IMR-90 (cell line): Measurements from ENCODE around the gene TMEM50B. TPM values are rescaled to one million over a fixed set of nuclear protein-coding genes. Genes with fewer than 3 reads are reported as not detected.

Experiments
- ATAC-seq: fragments of 200-7000 bp; cut with Tn5 transposase; 2 replicates; pipeline ENCODE4 v1.9.1; 2020; ENCODE audit warnings: low read depth, mild to moderate bottlenecking, moderate library complexity
- BruUV-seq: library from RNA; stranded (reverse); fragments of 400-500 nt; replicated peaks from 2 replicates; lab custom pipeline; 2021; lab: Mats Ljungman, UMichigan
- CTCF ChIA-PET: fragments of 300-600 bp; formaldehyde crosslinking; extraction: SDS; loops from one replicate; lab custom pipeline; 2021; ENCODE audit warnings: antibody characterized with exemption; lab: Yijun Ruan, JAX
- POLR2A ChIA-PET: fragments of 300-600 bp; sonication (Branson Sonifier 250); formaldehyde crosslinking; loops from one replicate; lab custom pipeline; 2022; ENCODE audit warnings: antibody characterized with exemption; ENCODE audit not compliant: unreplicated experiment; lab: Charles Lee
- DNase-seq: peaks from one replicate; pipeline ENCODE4 v3.0.0; 2013
- H2AFZ ChIP-seq: replicated peaks from 2 replicates; pipeline ENCODE3; 2013; ENCODE audit warnings: low read length, mild to moderate bottlenecking; ENCODE audit not compliant: poor library complexity
- H2AK5ac ChIP-seq: 2 replicates; pipeline ENCODE4 v1.6.1; 2013; ENCODE audit warnings: low read depth, low read length, inconsistent platforms
- H2AK9ac ChIP-seq: replicated peaks from 2 replicates; pipeline ENCODE3; 2013; ENCODE audit warnings: mild to moderate bottlenecking, low read depth, low read length, moderate library complexity; ENCODE audit not compliant: poor library complexity
- H2BK120ac ChIP-seq: 2 replicates; pipeline ENCODE4 v1.6.1; 2013; ENCODE audit warnings: low read depth, low read length, inconsistent platforms
- H2BK15ac ChIP-seq: 3 replicates; pipeline ENCODE4 v1.6.1; 2013; ENCODE audit warnings: low read depth, low read length, inconsistent platforms
- H2BK20ac ChIP-seq: 2 replicates; pipeline ENCODE4 v1.6.1; 2013; ENCODE audit warnings: low read depth, mild to moderate bottlenecking, inconsistent platforms, low read length, moderate library complexity
- H2BK5ac ChIP-seq: 2 replicates; pipeline ENCODE4 v1.6.1; 2013; ENCODE audit warnings: mild to moderate bottlenecking, low read depth, low read length, inconsistent platforms; ENCODE audit not compliant: poor library complexity, severe bottlenecking
- H3K14ac ChIP-seq: replicated peaks from 2 replicates; pipeline ENCODE4 v1.6.1; 2013; ENCODE audit warnings: low read depth, low read length, inconsistent platforms
- H3K18ac ChIP-seq: 2 replicates; pipeline ENCODE4 v1.6.1; 2013; ENCODE audit warnings: low read depth, low read length, control low read depth
- H3K23ac ChIP-seq: 2 replicates; pipeline ENCODE4 v1.6.1; 2013; ENCODE audit warnings: low read depth, low read length, inconsistent platforms
- H3K27ac ChIP-seq: 2 replicates; pipeline ENCODE4 v1.5.1; 2013; ENCODE audit warnings: mild to moderate bottlenecking, control low read depth, low read length; ENCODE audit not compliant: insufficient read depth
- H3K27me3 ChIP-seq: 2 replicates; pipeline ENCODE4 v1.6.1; 2013; ENCODE audit warnings: low read length; ENCODE audit not compliant: control insufficient read depth, insufficient read depth
- H3K36me3 ChIP-seq: 2 replicates; pipeline ENCODE4 v1.6.1; 2013; ENCODE audit warnings: low read length, mixed read lengths; ENCODE audit not compliant: control insufficient read depth, insufficient read depth
- H3K4ac ChIP-seq: 2 replicates; pipeline ENCODE4 v1.6.1; 2013; ENCODE audit warnings: low read depth, low read length, inconsistent platforms
- H3K4me1 ChIP-seq: 2 replicates; pipeline ENCODE4 v1.6.1; 2013; ENCODE audit warnings: low read length, mixed read lengths; ENCODE audit not compliant: control insufficient read depth, insufficient read depth
- H3K4me2 ChIP-seq: 2 replicates; pipeline ENCODE4 v1.6.1; 2013; ENCODE audit warnings: low read depth, mild to moderate bottlenecking, control low read depth, low read length, moderate library complexity
- H3K4me3 ChIP-seq: 2 replicates; pipeline ENCODE4 v1.5.1; 2013; ENCODE audit warnings: low read depth, mild to moderate bottlenecking, control low read depth, low read length, moderate library complexity; ENCODE audit not compliant: insufficient read depth
- H3K56ac ChIP-seq: 2 replicates; pipeline ENCODE4 v1.6.1; 2013; ENCODE audit warnings: low read length, inconsistent platforms; ENCODE audit not compliant: insufficient read depth; ENCODE audit errors: extremely low read depth
- H3K79me1 ChIP-seq, 2 experiments: 2 replicates each; pipeline ENCODE4 v1.6.1; 2013; ENCODE audit warnings: low read length in 2 of 2, inconsistent platforms in 1 of 2, low read depth in 1 of 2
- H3K9ac ChIP-seq: 2 replicates; pipeline ENCODE4 v1.6.1; 2013; ENCODE audit warnings: low read depth, low read length, control low read depth
- H3K9me1 ChIP-seq: 2 replicates; pipeline ENCODE4 v1.6.1; 2013; ENCODE audit warnings: low read length, inconsistent platforms; ENCODE audit not compliant: insufficient read depth
- H3K9me3 ChIP-seq: 2 replicates; pipeline ENCODE4 v1.6.1; 2013; ENCODE audit warnings: low read length; ENCODE audit not compliant: control insufficient read depth, insufficient read depth
- H4K20me1 ChIP-seq: 2 replicates; pipeline ENCODE4 v1.6.1; 2013; ENCODE audit warnings: low read length, inconsistent platforms; ENCODE audit not compliant: insufficient read depth
- H4K5ac ChIP-seq: 2 replicates; pipeline ENCODE4 v1.6.1; 2013; ENCODE audit warnings: mild to moderate bottlenecking, low read depth, low read length, control low read depth
- H4K8ac ChIP-seq, 2 experiments: 2 replicates each; pipeline ENCODE4 v1.6.1; 2013; ENCODE audit warnings: low read depth in 2 of 2, low read length in 2 of 2, control low read depth in 1 of 2, inconsistent platforms in 1 of 2
- H4K91ac ChIP-seq: 2 replicates; pipeline ENCODE4 v1.6.1; 2013; ENCODE audit warnings: low read depth, low read length, inconsistent platforms; ENCODE audit not compliant: insufficient read depth
- BHLHE40 ChIP-seq: fragments of 150-350 bp; IDR thresholded peaks from 2 replicates; pipeline ENCODE4 v1.6.1; 2016; ENCODE audit warnings: mild to moderate bottlenecking, low read depth, low read length
- CEBPB ChIP-seq: IDR thresholded peaks from 2 replicates; pipeline ENCODE4 v1.6.1; 2012; ENCODE audit warnings: low read depth, low read length, improper control_type of control experiment
- ELK1 ChIP-seq: fragments of 150-350 bp; IDR thresholded peaks from 2 replicates; pipeline ENCODE4 v1.6.1; 2016; ENCODE audit warnings: low read depth, mild to moderate bottlenecking, low read length, moderate library complexity, borderline replicate concordance
- FOS ChIP-seq: fragments of 150-350 bp; IDR thresholded peaks from 2 replicates; pipeline ENCODE4 v1.6.1; 2016; ENCODE audit warnings: low read depth, low read length
- MAFK ChIP-seq: IDR thresholded peaks from 2 replicates; pipeline ENCODE4 v1.6.1; 2012; ENCODE audit warnings: low read depth, low read length, improper control_type of control experiment
- MAZ ChIP-seq: IDR thresholded peaks from 2 replicates; pipeline ENCODE4 v1.6.1; 2012; ENCODE audit warnings: low read depth, mild to moderate bottlenecking, low read length, improper control_type of control experiment, moderate library complexity, borderline replicate concordance
- MXI1 ChIP-seq: IDR thresholded peaks from 2 replicates; pipeline ENCODE4 v1.6.1; 2012; ENCODE audit warnings: low read depth, mild to moderate bottlenecking, low read length, moderate library complexity, borderline replicate concordance
- NFE2L2 ChIP-seq: fragments of 150-350 bp; IDR thresholded peaks from 2 replicates; pipeline ENCODE4 v1.6.1; 2016; ENCODE audit warnings: low read depth, mild to moderate bottlenecking, low read length
- POLR2A ChIP-seq: IDR thresholded peaks from 2 replicates; pipeline ENCODE4 v1.6.1; 2012; ENCODE audit warnings: mild to moderate bottlenecking, low read depth, low read length
- RAD21 ChIP-seq: IDR thresholded peaks from 2 replicates; pipeline ENCODE4 v1.6.1; 2012; ENCODE audit warnings: low read length, improper control_type of control experiment
- RCOR1 ChIP-seq: IDR thresholded peaks from 2 replicates; pipeline ENCODE4 v1.6.1; 2012; ENCODE audit warnings: mild to moderate bottlenecking, low read length, improper control_type of control experiment; ENCODE audit not compliant: insufficient replicate concordance
- SMC3 ChIP-seq: fragments of 150-350 bp; IDR thresholded peaks from 2 replicates; pipeline ENCODE4 v1.6.1; 2016; ENCODE audit warnings: low read depth, mild to moderate bottlenecking, antibody characterized with exemption, low read length, moderate library complexity
- whole genome bisulfite sequencing, 2 experiments: methylation state at CpG; one replicate each; pipeline versions ENCODE4 v1.1.5 to v1.1.7; 2013; ENCODE audit warnings: missing lambda C conversion rate in 2 of 2; ENCODE audit not compliant: insufficient read length in 1 of 2; ENCODE audit errors: extremely low coverage in 2 of 2; 5-methylcytosine and 5-hydroxymethylcytosine counted together
- dilution Hi-C: fragments of 300-500 bp; cut with HindIII; formaldehyde crosslinking; loops from one replicate; pipeline ENCODE4 v1.14.3; 2018; ENCODE audit warnings: low sequenced_read_pairs; ENCODE audit not compliant: unreplicated experiment
- in situ Hi-C: fragments of 300-500 bp; cut with MboI; formaldehyde crosslinking; loops from 3 replicates; pipeline ENCODE4 v1.14.3; 2019; ENCODE audit warnings: low sequenced_read_pairs, inconsistent platforms, mixed read lengths
- intact Hi-C: fragments of 100-400 bp; cut with micrococcal nuclease; formaldehyde crosslinking; loops from 2 replicates; pipeline ENCODE4 v1.10.0; 2022
- polyA plus RNA-seq, 3 experiments: library from polyadenylated mRNA; depleted of rRNA; stranded (reverse); fragments of >200 nt; gene quantifications; 2 replicates each; pipeline ENCODE4 v1.2.3, GENCODE V29; 2012; ENCODE audit warnings: low replicate concordance in 1 of 3
- total RNA-seq: library from RNA; depleted of rRNA; stranded (reverse); fragments of >200 nt; gene quantifications from 2 replicates; pipeline ENCODE4 v1.2.3, GENCODE V29; 2012
- TF ChIP-seq, protein P1 (sequence below): conservative IDR thresholded peaks from 2 replicates; pipeline ENCODE4 v1.5.1; 2012; ENCODE audit warnings: mild to moderate bottlenecking, low read depth, low read length, improper control_type of control experiment
- TF ChIP-seq, protein P2 (sequence below): fragments of 150-350 bp; IDR thresholded peaks from 2 replicates; pipeline ENCODE4 v1.6.1; 2017; ENCODE audit warnings: mild to moderate bottlenecking, antibody characterized with exemption, low read length, low read depth

Gene TMEM50B
- total and polyA plus RNA-seq, 2 of the 4 experiments (the other 2 are of a cell fraction): 10.9 to 25.9 TPM

- Histone ChIP-seq H3K27me3 (no peaks in the 10 kb centered on the region), H3K36me3 (peaks cover 53% of the 10 kb centered on the region), H3K56ac (no peak overlapping the region), H3K4me3 (no peak overlapping the region), H4K5ac (no peak overlapping the region), H2BK15ac (no peak overlapping the region), H2BK5ac (no peak overlapping the region), H4K91ac (no peak overlapping the region), H3K27ac (no peak overlapping the region), H3K4me2 (no peak overlapping the region), H4K8ac (no peak overlapping the region), H3K14ac (no peak overlapping the region), H3K4ac (no peak overlapping the region), H2AK5ac (no peak overlapping the region), H2BK120ac (no peak overlapping the region), H4K20me1 (peaks cover 8% of the 10 kb centered on the region; the same call in 1 of the 2 replicates), H3K23ac (no peak overlapping the region), H3K79me1 (peaks cover 13 to 57% of the 10 kb centered on the region in 2 experiments), H2BK20ac (no peak overlapping the region), H3K4me1 (no peaks in the 10 kb centered on the region), H3K9ac (no peak overlapping the region), H3K9me3 (no peaks in the 10 kb centered on the region), H2AK9ac (no peak overlapping the region), H3K9me1 (no peaks in the 10 kb centered on the region; the same call in 1 of the 2 replicates), H2AFZ (no peak overlapping the region), H3K18ac (no peak overlapping the region)
- TF ChIP-seq POLR2A: no peak
- no peak for TF ChIP-seq ELK1
- no peak for TF ChIP-seq FOS
- no peak for TF ChIP-seq MXI1
- no peak for TF ChIP-seq NFE2L2
- TF ChIP-seq BHLHE40: no peak
- no peak for TF ChIP-seq RAD21
- no peak for TF ChIP-seq CEBPB
- TF ChIP-seq, protein P1, sequence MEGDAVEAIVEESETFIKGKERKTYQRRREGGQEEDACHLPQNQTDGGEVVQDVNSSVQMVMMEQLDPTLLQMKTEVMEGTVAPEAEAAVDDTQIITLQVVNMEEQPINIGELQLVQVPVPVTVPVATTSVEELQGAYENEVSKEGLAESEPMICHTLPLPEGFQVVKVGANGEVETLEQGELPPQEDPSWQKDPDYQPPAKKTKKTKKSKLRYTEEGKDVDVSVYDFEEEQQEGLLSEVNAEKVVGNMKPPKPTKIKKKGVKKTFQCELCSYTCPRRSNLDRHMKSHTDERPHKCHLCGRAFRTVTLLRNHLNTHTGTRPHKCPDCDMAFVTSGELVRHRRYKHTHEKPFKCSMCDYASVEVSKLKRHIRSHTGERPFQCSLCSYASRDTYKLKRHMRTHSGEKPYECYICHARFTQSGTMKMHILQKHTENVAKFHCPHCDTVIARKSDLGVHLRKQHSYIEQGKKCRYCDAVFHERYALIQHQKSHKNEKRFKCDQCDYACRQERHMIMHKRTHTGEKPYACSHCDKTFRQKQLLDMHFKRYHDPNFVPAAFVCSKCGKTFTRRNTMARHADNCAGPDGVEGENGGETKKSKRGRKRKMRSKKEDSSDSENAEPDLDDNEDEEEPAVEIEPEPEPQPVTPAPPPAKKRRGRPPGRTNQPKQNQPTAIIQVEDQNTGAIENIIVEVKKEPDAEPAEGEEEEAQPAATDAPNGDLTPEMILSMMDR: no peak
- TF ChIP-seq MAZ: no peak
- no peak for TF ChIP-seq MAFK
- TF ChIP-seq RCOR1: no peak
- TF ChIP-seq, protein P2, sequence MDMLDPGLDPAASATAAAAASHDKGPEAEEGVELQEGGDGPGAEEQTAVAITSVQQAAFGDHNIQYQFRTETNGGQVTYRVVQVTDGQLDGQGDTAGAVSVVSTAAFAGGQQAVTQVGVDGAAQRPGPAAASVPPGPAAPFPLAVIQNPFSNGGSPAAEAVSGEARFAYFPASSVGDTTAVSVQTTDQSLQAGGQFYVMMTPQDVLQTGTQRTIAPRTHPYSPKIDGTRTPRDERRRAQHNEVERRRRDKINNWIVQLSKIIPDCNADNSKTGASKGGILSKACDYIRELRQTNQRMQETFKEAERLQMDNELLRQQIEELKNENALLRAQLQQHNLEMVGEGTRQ: no peak
- no peak for TF ChIP-seq SMC3
- intact Hi-C loops (no loop called here), in situ Hi-C loops (loop anchor here (25.0 kb wide), 1 partner anchor 590 kb away; no protein-coding TSS in a partner anchor), dilution Hi-C loops (no loop called here)
- ATAC-seq (no peak), DNase-seq (no peak)
- 100% methylated on average over 4 of the region's 7 CpGs; no CpG with 5 or more reads in 1 of the 2 experiments for WGBS, 2 experiments
- ChIA-PET POLR2A (interaction anchor here (0.6 kb wide), 1 partner anchor 21 kb away, joined by 4 read pairs; no protein-coding TSS in a partner anchor), CTCF (interaction anchor here (0.7 kb wide), 1 partner anchor 230 kb away, joined by 6 read pairs; no protein-coding TSS in a partner anchor)
- BruUV-seq: no TSS peak
Measured at GRCh38 chr21:33427051-33427450, 52.7 kb downstream of the TMEM50B start.
